A673 (cell line): ENCODE data around the gene PGLYRP2.

Experiments
- EZH2 ChIP-seq: fragments of 200-600 bp; sonication (generic); IDR thresholded peaks from 2 replicates; pipeline ENCODE4 v1.6.1; 2017; ENCODE audit warnings: borderline replicate concordance, low read depth, mild to moderate bottlenecking, mixed read lengths, antibody characterized with exemption, low read length; ENCODE audit not compliant: poor library complexity, severe bottlenecking
- TF ChIP-seq, protein P1 (sequence below): fragments of 300-800, 200-600 bp; sonication (generic); conservative IDR thresholded peaks from 2 replicates; pipeline ENCODE4 v1.5.1; 2017; ENCODE audit warnings: low read depth, mild to moderate bottlenecking, antibody characterized with exemption, low read length, moderate library complexity, mixed read lengths

DNA sequence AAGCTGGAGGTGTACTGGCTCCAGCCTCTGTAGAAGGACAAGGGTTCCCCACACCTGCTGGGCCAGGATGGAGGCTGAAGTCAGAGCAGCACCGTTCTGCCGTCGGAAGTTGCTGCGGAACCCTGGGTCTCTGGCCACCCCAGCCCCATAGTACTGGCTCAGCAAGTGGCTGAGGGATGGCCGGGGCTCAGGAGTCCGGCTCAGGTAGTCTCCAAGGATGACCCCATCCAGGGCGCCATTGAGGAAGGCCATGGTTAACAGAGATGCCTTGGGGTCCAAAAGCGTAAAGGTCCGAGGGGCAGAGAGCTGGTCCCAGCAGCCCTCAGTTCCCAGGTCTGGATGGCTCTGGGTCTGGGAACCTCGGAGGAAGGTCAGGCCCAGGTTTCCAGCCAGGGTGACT lies 3.7 kb downstream of the PGLYRP2 start:
- TF ChIP-seq, protein P1, sequence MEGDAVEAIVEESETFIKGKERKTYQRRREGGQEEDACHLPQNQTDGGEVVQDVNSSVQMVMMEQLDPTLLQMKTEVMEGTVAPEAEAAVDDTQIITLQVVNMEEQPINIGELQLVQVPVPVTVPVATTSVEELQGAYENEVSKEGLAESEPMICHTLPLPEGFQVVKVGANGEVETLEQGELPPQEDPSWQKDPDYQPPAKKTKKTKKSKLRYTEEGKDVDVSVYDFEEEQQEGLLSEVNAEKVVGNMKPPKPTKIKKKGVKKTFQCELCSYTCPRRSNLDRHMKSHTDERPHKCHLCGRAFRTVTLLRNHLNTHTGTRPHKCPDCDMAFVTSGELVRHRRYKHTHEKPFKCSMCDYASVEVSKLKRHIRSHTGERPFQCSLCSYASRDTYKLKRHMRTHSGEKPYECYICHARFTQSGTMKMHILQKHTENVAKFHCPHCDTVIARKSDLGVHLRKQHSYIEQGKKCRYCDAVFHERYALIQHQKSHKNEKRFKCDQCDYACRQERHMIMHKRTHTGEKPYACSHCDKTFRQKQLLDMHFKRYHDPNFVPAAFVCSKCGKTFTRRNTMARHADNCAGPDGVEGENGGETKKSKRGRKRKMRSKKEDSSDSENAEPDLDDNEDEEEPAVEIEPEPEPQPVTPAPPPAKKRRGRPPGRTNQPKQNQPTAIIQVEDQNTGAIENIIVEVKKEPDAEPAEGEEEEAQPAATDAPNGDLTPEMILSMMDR = no peak
- TF ChIP-seq EZH2 = no peak
